GM18861 (cell line): Measurements from ENCODE around the gene GPSM1.

ENCODE experiments used
- ATAC-seq: cut with Tn5 transposase; IDR thresholded peaks from one replicate; pipeline ENCODE4 v1.9.1; 2021; ENCODE audit not compliant: unreplicated experiment

GPSM1 gene

GRCh38 chr9:136290508-136291000 lies 36.8 kb upstream of the GPSM1 start:
- ATAC-seq = no peak

GRCh38 chr9:136291306-136292025 lies 35.9 kb upstream of the GPSM1 start:
- no peak for ATAC-seq

GRCh38 chr9:136292026-136292538 lies 35.3 kb upstream of the GPSM1 start:
- no peak for ATAC-seq

- ATAC-seq = no peak
Observed at GRCh38 chr9:136292591-136293448, 34.5 kb upstream of the GPSM1 start.

GRCh38 chr9:136293476-136294077 lies 33.8 kb upstream of the GPSM1 start:
- no peak for ATAC-seq

GRCh38 chr9:136294437-136294836 lies 32.9 kb upstream of the GPSM1 start:
- ATAC-seq = no peak

- ATAC-seq = no peak
Observed at GRCh38 chr9:136295055-136295454, 32.3 kb upstream of the GPSM1 start.

- no peak for ATAC-seq
Observed at GRCh38 chr9:136295542-136296433, 31.6 kb upstream of the GPSM1 start.

- ATAC-seq = no peak
Observed at GRCh38 chr9:136296434-136297015, 30.8 kb upstream of the GPSM1 start.

GRCh38 chr9:136297016-136297691 lies 30.2 kb upstream of the GPSM1 start:
- no peak for ATAC-seq

- ATAC-seq = no peak
Observed at GRCh38 chr9:136297766-136298735, 29.3 kb upstream of the GPSM1 start.

GRCh38 chr9:136299116-136299515 lies 28.2 kb upstream of the GPSM1 start:
- ATAC-seq = no peak

GRCh38 chr9:136299541-136299940 lies 27.8 kb upstream of the GPSM1 start:
- ATAC-seq = no peak

GRCh38 chr9:136300016-136300545 lies 27.3 kb upstream of the GPSM1 start:
- no peak for ATAC-seq

GRCh38 chr9:136300866-136301265 lies 26.5 kb upstream of the GPSM1 start:
- no peak for ATAC-seq

GRCh38 chr9:136302527-136302926 lies 24.8 kb upstream of the GPSM1 start:
- no peak for ATAC-seq

GRCh38 chr9:136303066-136303824 lies 24.1 kb upstream of the GPSM1 start:
- ATAC-seq = no peak
